Stimulated activated CD4-positive, alpha-beta T cell treated with anti-CD3 and anti-CD28 coated beads, Interleukin-15, amount 100 ng/mL, for 48 hours (primary cell): ENCODE measurements around the gene NUDT4.
"Not testable (repeated sequence)": the region's sequence is repeated elsewhere in the genome, so short reads cannot be mapped to it uniquely, and the experiment has no call there.

Experiments
- DNase-seq, 2 donors: peaks; one replicate each; pipeline ENCODE4 v3.0.0-alpha.2; 2020; ENCODE audit warnings: low read depth in 2 of 2

The NUDT4 gene

DNA sequence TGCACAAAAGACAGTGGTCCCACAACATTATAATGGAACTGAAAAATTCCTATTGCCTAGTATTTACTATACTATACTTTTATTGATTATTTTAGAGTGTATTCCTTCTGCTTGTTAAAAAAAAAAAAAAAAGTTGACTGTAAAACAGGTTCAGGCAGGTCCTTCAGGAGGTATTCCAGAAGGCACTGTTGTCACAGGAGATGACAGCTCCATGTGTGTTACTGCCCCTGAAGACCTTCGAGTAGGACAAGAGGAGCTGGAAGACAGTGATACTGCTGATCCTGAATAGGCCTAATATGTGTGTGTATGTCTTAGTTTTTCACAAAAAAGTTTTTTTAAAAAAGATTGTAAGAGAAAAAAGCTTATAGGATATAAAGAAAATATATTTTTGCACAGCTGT, 51.7 kb downstream of the NUDT4 start:
- no peak for DNase-seq

DNA sequence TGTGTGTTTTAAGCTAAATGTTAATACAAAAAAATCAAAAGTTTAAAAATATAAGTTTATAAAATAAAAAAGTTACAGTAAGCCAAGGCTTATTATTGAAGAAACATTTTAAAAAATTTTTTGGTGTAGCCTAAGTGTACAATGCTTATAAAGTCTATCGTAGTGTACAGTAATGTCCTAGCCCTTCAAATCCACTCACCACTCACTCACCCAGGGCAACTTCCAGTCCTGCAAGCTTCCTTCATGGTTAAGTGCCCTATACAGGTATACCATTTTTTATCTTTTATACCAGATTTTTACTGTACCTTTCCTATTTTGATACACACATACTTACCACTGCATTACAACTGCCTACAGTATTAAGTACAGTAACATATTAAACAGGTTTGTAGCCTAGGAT, 52.1 kb downstream of the NUDT4 start:
- no peak for DNase-seq

DNA sequence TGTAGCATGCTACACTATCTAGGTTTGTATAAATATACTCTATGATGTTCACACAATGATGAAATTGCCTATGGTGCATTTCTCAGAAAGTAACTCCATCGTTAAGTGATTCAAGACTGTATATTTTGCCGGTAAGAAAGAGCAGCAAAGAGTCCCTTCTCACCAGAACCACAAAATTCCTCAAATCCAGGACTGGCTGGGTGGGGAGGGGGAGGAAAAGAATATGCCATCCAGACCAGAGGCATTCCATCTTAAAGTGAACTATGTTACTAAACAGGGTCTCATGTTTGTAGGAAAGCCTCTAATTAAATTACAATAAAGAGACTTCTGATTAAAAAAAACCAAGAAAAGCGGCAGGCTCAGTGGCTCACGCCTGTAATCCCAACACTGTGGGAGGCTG, 52.6 kb downstream of the NUDT4 start:
- no peak for DNase-seq

DNA sequence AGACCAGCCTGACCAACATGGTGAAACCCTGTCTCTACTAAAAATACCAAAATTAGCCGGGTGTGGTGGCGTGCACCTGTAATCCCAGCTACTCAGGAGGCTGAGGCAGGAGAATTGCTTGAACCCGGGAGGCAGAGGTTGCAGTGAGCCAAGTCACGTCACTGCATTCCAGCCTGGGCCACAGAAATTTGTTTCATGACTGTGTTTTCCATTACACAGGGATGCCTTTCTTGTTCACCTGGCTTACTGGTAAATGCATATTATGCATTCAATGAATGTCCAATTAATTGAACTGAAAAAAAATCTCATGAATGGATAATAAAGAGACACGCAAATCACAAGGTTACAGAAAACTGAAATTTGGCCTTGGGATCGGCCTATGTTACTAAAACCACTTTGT, 54.3 kb downstream of the NUDT4 start:
- not testable (repeated sequence) for DNase-seq

DNA sequence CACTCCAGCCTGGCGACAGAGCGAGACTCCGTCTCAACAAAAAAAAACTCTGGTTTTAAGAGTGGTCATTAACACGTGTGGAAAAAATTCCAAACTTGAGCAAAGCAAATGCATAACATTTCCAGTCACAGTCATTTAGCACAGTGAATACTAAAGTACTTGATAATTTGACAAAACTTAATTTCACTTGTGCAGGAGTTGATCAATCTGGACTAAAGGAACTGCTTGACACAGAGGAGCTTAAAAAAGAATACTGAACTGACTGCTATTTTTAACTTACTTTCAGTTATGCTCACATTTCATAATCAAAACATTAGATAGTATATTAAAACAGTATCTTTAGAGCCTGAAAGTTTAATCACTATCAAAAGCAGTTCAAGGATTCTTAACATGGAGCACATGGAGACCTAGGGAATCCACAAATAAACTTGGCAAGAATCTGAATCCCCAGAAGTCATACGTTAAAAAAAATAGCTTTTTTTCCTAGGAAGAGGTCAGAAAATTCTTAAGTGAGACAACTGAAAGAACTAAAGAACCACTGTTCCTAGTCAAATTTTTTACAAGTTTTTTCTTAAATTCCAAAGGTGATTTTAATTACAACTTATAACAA, 56.6 kb downstream of the NUDT4 start:
- DNase-seq: no peak

DNA sequence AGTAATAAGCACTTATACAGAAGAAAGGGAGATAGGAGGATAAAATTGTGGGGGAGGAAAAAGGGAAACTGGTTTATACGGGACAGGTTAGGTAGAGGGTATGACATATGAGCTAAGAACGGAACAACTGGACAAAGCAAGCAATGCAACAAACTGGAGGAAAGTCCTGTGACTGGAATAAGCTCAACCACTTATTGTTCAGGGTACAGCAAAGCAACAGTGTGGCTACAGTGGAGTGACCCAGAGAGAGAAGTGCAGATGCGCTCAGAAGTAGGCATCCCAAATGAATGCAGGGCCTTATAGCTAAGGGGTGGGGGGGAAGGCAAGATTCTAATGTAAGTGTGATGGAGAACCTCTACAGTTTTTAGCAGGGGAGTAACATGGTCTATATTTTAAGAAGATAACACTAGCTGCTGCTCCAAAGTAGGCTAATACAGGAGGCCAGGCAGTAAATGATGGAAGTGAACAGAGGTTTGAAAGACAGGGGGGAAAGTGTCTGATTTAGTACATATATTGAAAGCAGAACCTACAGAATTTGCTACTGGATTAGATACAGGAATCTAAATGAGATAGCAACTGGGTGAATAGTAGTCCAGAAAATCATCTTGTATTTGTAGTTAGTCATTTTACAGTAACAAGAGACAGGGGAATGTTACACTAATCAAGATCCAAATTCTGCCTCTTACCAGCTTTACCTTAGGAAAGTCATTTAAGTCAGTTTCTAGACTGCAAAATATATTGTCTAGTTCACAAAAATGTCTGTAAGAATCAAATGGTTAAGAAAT, 60.7 kb downstream of the NUDT4 start:
- DNase-seq: no peak

DNA sequence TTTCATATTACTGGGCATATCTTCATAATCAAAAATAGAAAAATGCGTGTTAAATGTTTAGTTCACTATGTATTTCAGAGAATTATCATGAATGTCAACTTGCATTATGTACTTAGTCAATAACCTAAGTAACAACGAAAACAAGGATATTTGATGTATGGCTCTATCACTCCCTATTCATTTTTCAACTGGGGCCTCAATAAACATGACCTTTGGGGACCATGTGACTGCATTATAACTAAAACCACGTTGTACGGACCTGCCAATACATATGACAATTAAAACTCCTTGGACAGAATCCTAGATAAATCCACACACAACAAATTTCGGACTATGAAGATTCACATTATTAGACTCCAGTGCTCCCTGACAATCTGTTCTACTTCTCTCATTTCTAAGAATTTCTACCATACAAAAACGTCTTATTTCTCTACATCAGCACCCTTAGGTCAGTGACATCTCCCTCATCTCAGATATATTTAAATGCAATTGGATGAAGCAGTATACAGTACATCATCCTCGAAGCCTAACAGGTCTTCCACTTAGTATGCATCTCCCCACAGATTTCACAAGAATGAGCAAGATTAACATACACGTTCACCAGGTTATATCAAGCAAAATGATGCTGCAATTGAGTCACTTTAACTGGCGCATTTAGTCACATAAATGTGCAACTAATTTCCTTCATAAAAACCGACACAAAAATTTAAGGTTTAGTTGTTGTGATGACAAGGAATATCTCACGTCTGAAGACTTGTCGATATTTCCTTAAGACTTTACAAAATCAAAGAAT, 62.5 kb downstream of the NUDT4 start:
- no peak for DNase-seq

DNA sequence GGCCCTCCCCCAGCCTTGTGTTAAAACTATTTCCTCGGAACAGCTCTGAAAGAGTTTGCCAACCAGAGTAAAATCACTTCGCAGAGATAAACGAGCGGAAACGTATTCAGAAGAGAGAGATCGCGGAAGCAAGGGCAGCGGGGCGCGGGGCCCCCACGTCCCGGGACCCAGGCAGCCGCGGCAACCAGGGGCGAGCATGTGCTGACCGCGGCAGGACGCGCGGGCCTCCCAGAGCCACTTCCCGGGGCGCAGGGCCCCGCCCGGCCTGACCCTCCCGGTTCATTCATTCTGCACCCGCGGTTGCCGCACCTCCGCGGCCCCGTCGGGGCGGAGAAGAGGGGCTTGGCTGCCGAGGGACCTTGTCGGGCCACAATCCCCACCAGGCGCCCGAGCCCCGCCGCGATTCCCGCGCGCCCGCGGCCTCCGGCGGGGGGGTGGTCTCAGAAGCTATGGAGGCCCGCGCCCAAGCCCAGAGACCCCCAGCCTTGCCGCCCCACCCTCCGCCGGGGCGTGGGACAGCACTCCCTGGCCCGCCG, 63.4 kb downstream of the NUDT4 start:
- no peak for DNase-seq

DNA sequence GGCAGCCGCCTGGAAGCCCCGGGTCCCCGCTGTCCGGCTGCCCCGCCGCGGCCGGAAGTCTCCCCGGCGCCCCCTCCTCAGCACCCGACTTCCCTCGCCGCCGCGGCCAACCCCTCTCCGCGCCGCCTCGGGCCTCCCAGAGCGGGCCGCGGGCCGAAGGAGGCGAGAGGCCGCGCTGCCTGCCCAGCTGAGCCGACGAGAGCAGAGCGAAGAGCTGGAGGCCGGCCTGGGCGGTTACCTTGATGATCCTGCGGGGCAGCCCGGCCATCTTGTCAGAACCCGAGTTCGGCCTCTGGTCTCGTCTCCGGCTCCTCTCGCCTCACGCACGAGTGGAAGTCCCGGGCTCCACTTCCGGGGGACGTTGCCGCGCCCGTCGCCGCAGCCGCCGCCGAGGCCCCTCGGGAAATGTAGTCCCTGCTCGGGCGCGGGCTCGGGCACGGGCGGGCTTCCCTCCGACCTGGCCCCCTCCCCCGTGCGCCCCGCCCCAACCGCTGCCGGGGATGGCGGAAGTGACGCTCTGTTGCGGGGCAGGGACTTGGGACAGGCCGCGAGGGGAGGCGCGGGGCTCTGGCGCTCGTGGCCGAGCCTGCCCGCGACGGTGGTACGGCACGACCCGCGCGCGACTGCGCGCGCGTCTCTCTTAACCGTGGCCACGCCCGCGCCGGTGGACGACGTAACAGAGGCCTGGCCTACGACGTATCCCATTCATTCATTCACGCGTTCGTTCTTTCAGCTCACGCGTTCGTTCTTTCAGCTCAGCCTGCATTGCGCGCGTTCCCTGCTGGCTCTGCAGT, 64.1 kb downstream of the NUDT4 start, which contains the start of gene UBE2N:
UBE2N (minus strand) TSS at position 331 of the 794 bp plus-strand sequence; CDS start at position 268, 63 bp downstream.
- DNase-seq: peak; percentile 94 to 96

DNA sequence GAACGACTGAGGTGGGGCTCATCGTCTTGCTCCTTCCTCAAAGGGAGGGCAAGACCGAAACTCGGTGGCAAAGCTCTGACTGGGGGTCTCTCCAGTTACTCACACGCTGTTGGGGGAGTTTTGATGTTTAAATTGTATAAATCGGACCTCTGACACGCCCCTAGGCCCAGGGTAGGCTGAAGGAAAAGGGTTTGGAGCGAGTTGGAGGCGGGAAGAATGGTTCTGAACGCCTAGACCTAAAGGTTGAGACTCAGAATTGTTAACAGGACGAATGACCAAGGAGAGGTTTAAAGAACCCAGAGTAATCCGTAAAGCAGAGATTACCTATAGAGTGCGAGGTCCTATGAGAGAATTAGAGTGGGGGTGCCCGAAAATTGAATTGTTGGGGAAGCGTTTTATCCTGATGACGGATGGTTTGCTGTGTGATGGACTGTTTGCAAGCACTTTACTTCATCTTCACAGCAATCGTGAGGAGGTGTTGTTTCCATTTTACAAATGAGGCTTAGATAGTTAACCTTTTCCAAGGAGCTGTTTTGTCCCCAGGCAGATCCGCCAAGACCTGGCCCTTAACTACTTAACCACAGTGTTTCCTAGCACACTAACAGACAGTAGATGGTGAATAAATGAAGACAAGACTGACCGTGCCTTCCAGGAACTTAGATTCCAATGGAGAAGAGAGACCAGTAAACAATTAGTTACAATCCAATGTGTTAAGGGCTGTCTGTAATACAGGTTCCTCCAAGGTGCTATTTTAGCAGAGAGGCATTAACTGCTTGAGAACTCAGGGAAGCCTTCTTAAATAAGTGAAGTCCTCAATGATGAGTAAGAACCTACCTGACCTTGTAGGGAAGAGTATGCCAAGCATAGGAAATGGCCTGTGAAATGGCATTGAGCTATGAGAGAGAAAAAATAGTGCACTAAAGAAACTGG, 65.0 kb downstream of the NUDT4 start:
- no peak for DNase-seq

DNA sequence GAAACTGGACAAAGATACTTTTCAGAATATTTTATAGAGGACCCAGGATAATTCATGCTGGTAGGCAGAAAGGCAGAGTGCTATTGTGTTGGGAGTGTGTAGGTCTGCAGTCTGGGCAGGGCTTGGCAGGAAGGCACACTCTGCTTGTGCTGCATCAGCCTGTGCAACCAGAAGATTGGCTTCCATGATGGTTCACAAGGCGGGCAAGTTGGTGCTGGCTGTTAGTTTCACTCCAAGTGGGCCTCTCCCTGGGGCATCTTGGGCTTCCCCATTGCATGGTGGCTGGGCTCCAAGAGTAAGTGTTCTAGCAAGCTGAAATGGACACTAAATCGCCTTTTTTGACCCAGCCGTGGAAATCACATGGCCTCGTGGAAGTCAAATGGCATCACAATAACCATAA, 65.9 kb downstream of the NUDT4 start:
- DNase-seq: no peak

DNA sequence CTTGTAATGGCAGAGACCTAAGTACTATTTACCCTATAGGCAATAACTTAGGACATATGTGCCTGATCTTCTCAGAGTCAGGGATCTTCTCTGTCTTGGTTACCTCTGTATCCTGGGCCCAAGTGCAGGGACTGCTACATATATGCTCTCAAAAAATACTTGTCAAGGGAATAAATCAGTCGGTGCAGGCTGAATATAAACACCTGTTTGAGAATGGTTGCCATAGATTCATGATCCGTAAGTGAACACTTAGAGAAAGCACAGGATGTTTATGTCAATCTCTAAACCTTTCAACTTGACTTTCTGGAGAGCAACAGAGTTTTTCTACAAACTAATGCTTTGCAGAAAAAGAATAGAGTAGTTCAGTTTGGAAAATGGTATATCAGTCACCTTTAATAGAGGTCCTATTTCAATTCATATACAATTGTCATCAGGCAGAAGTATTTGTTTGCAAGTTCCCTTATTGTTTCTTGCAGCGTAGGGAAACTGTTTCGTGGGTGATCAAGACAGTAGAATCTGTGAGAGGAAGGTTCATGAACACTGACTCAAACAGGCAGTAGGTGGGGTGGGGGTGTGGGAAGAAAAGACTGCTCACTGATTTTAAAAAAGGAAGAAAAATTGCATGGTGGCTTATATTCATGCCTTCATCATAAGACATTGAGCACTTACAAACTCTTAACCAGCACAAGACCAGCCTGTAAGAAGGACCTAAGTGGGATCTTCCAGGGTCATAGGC, 70.0 kb downstream of the NUDT4 start:
- DNase-seq: no peak

DNA sequence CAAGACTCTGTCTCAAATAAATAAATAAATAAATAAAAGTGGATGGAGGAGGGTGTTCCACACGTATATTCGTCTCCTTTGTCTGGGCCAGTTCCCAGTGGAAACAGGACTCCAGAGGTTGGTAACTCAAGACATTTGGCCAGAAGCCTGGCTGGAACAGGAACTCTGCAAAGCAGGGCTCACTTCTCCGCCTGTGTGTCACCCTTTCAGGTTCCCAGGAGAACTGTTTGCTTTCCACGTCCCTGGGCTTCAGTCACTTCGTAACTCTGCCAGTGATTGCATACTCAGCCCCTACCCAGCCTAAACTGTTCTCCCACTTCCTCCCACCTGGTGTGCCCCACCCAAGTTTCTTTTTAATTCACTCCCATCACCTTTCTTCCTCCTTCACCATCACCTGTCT, 71.1 kb downstream of the NUDT4 start:
- DNase-seq: no peak

DNA sequence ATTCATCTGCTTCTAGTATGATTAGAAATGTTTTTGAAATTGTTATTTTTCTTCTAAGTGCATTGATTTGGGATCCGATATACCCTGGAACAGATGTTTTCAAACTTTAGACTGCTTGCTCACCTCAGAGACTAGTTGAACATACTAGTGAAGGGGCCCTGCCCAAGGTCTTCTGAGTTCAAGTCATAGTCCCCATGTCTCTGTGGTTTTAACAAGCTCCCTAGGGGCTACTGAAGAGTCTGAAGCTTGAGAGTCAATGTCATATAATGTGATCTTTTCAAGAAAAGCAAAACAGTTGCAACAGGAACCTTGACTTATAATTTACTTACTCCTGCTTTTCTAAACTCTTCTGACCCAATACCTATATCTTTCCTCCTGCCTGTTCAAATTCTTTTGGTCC, 71.6 kb downstream of the NUDT4 start:
- DNase-seq: no peak

DNA sequence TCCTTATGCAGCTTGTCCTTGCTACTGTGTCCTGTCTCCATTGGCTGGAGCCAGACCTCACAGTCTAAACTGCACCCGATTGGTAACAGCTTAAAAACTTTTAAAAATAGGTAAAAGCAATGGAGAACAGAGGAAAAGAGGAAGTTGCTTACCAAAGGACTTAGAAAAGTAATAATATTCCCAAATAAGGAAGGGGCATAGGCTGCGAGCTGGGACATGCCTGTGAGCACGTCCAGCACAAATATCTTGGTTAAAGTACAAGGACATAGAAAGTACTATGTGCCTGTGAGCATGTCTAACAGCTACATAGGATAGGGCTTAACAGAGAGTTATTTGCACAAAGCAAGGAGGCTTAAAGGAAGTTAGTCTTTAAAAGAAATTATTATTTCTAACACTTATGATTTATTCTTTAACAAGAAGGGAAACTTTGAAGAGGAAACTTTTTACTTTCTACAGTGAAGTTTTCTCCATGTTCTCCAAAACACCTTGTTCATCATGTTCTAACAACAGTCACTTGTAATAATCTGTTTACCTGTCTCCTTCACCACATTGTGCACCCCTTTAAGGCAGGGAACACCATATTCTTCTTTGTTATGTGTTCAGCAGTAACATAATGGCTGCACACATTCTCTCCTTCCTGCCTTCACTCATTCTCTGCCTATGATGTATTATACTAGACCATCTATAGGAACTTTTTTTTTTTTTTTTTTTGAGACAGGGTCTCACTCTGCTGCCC, 73.9 kb downstream of the NUDT4 start:
- DNase-seq: no peak

DNA sequence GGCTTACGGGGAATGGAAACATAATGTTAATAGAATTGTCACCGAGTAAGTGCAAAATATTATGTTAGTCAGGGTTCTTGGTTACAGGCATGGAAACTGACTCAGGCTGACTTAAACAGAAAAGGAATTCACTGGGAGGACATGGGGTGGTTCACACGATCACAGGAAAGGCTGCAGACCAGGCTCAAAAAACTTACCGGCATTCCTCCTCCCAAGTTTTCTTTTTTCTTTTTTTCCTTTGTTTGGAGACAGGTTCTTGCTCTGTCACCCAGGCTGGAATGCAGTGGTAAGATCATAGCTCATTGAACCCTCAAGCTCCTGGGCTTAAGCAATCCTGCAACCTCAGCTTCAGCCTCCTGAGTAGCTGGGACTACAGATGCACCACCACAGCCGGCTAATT, 75.9 kb downstream of the NUDT4 start:
- DNase-seq: no peak

DNA sequence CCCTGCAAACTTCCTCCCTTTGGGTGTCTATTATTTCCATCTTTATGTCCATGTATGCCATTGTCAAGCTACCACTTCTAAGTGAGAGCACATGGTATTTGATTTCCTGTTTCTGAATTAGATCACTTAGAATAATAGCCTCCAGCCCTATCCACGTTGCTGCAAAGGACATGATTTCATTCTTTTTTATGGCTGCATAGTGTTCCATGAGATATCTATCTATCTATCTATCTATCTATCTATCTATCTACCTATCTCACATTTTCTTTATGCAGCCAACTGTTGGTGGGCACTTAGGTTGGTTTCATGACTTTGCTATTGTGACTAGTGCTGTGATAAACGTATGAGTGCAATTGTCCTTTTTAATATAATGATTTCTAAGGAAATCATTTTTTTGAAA, 78.4 kb downstream of the NUDT4 start:
- DNase-seq: no peak
